Stimulated activated CD4-positive, alpha-beta T cell treated with anti-CD3 and anti-CD28 coated beads, Interleukin-4, amount 100 ng/mL, for 4 hours (primary cell): Measurements from ENCODE around the gene INSL3.
"Not testable (repeated sequence)": the region's sequence is repeated elsewhere in the genome, so short reads cannot be mapped to it uniquely, and the experiment has no call there.

ENCODE experiments used
- DNase-seq, 2 experiments: peaks; one replicate each; pipeline ENCODE4 v3.0.0-alpha.2; 2020

INSL3 gene

DNA sequence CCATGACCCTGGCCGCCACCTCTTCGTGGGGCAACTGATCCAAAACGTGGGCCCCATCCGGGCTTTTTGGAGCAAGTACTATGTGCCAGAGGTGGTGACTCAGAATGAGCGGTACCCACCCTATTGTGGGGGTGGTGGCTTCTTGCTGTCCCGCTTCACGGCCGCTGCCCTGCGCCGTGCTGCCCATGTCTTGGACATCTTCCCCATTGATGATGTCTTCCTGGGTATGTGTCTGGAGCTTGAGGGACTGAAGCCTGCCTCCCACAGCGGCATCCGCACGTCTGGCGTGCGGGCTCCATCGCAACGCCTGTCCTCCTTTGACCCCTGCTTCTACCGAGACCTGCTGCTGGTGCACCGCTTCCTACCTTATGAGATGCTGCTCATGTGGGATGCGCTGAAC, 9.6 kb downstream of the INSL3 start:
- DNase-seq = no peak

DNA sequence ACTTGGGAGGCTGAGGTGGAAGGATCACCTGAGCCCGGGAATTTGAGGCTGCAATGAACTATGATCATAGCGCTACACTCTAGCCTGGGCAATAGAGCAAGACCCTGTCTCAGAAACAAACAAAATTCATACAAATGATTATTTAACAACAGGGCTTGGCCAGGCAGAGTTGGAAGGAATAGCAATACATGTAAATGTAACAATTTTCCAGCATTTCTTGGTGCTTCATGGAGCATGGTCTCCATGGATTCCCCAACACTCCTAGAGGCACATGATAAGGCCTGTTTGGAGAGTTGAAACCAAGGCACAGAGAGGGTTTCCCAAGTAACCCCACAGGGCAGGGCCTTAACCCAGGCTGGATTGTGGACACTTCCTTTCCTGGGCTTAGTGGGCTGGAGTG, 10.2 kb downstream of the INSL3 start:
- DNase-seq = no peak

DNA sequence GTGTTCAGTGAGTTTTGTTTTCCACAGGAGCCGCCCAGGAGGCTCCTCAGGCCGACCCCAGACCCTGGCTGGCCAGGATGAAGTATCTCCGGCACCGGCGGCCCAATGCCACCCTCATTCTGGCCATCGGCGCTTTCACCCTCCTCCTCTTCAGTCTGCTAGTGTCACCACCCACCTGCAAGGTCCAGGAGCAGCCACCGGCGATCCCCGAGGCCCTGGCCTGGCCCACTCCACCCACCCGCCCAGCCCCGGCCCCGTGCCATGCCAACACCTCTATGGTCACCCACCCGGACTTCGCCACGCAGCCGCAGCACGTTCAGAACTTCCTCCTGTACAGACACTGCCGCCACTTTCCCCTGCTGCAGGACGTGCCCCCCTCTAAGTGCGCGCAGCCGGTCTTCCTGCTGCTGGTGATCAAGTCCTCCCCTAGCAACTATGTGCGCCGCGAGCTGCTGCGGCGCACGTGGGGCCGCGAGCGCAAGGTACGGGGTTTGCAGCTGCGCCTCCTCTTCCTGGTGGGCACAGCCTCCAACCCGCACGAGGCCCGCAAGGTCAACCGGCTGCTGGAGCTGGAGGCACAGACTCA, 13.5 kb downstream of the INSL3 start:
- no peak for DNase-seq

DNA sequence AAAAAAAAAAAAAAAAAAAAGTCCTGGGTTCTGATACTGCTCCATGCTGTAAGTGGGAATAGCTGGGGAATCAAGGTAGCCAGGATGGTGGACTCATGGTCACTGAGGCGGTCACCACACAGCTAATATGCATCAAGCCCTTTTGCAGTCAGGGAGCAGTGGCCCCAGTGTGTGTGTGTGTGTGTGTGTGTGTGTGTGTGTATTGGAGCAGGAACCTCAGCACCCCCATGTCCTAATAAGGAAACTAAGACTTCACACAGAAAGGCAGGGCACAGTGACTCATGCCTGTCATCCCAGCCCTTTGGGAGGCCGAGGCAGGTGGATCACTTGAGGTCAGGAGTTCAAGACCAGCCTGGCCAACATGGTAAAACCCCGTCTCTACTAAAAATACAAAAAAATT, 14.4 kb downstream of the INSL3 start:
- no peak for DNase-seq

DNA sequence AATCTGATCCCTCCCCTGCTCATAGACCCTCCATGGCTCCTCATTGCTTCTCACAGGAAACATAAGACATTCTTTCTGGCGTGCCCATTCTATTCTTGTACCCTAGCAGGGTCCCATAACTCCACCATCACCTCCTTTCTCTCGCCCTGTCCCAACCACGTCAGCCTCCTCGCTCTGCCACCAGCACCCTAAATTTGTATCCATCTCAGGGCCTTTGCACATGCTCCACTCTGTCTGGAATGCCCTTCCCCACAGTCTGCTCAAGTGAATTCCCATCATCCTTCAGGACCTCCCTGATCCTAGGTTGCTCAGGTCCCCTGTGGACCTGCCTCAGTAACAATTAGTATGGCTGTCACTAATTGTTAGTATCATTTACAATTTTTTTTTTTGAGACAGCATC, 15.9 kb downstream of the INSL3 start:
- DNase-seq = no peak

DNA sequence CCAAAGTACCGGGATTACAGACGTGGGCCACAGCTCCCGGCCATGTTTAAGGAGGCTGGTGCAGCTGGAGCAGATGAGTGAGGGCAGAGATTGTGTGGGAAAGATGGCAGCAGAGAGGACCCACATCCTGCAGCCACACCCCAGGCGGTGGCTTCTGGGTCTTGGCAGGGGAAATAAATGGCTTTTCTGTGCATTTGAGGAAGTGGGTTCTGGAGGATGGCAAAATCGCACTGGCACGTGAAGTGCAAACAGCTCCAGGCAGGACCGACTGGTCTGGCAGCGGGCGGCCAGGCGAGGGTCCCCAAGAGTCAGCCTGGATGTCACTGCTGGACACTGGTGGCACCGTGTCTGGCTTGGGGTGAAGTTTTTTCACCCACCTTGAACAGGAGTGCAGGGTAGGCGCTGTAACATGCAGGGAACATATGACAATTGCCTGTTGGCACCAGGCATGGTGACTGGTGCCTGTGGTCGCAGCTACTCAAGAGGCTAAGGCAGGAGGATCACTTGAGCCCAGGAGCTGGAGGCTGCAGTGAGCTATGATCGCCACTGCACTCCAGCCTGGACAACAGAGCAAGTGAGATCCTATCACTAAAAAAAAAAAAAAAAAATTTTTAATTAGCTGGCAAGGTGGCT, 17.9 kb downstream of the INSL3 start:
- no peak for DNase-seq

DNA sequence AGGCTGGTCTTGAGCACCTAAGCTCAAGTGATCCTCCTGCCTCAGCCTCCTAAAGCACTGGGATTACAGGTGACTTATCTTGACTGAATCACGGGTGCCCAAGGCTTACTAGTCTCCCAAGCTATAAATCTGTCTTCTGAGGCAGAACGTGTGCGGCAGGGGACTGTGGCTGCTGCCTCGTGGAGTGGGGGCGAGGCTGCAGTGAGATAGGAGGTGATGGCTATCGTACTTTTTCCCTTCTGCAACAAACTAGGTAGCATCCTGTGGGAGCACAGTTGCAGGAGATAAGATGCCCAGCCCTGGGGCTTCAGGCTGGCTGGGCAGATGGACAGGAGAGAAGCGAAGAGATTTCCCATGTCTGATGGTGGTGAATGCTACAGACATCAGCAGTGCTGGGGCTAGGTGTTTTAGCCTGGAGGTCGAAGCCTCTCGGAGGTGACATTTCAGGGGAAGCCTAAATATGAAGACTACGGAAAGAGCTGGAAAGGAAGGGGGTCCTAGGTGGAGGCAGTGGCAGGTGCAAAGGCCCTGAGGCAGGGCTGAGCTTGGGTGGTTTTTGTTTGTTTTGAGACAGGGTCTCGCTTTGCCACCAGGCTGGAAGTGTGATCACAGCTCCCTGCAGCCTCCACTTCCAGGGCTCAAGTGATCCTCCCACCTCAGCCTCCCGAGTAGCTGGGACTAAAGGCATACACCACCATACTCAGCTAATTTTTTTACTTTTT, 19.0 kb downstream of the INSL3 start:
- DNase-seq = no peak

DNA sequence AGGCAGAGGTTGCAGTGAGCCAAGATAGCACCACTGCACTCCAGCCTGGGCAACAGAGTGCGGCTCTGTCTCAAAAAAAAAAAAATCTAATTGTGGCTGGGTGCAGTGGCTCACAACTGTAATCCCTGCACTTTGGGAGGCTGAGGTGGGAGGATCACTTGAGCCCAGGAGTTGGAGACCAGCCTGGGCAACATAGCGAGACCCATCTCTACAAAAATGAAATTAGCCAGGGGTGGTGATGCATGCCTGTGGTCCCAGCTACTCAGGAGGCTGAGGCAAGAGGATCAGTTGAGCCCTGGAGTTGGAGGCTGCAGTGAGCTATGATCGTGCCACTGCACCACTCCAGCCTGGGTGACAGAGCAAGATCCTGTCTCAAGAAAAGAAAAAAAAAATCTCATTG, 22.7 kb downstream of the INSL3 start:
- not testable (repeated sequence) for DNase-seq

DNA sequence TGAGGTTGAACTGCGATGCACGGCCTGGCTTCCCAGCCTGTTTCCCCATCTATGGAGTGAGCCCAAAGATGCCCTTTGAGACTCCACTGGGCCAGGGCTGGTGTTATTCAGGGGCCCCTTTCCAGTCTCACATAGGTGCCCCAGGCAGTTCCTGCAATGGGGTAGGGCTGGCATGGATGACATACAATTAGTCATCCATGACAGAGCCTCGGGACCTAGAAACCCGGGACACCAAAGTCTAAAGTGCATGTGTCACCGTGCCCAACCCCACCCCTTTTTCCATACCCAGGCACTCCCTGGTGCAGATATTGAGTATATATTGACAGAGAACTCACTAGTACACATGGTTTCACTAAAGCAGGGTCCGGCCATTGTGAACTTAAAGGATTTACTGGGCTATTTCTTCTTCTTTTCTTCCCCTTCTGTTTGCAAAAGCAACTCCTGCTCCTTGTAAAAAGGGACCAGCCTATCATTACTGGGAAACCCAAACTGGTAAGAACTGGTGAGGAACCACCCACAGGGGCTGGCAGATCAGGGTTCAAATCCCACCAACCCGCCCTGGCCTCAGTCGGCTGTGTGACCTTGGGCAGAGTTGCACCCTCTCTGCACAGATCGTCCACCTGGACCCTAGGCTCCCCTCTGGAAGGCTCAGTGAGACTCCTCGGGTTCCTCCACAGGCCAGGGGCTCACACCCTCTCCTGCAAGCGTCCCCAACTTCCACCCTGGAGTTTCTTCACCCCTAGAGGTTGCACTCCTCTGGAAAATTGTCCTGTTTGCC, 23.7 kb downstream of the INSL3 start:
- DNase-seq = peak; percentile 24 to 64

DNA sequence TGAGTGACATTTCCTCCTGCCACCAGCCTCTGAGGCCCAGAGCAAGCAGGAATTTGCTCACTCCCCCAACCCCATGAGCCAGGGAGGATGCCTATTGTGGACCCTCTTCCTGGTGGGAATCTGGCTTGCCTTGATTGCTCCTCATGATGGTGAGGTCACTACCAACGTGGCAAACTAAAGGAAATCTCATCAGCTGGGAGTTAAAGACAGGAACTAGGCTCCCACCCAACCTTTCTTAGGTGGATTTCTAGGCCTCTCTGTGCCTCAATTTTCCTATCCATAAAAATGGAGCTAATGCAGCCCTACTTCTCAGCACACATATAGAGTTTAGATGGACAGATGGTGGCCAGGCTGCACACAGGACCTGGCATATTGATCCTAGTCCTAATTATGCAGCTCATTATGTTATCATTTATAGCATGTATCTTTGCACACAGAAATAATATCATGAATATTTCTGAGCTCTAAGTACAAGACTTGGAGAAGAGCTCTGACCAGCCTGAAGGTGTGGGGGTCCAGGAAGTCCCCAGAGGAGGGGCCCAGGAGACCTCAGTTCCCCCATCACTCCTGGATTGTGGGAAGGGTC, 24.4 kb downstream of the INSL3 start:
- no peak for DNase-seq

DNA sequence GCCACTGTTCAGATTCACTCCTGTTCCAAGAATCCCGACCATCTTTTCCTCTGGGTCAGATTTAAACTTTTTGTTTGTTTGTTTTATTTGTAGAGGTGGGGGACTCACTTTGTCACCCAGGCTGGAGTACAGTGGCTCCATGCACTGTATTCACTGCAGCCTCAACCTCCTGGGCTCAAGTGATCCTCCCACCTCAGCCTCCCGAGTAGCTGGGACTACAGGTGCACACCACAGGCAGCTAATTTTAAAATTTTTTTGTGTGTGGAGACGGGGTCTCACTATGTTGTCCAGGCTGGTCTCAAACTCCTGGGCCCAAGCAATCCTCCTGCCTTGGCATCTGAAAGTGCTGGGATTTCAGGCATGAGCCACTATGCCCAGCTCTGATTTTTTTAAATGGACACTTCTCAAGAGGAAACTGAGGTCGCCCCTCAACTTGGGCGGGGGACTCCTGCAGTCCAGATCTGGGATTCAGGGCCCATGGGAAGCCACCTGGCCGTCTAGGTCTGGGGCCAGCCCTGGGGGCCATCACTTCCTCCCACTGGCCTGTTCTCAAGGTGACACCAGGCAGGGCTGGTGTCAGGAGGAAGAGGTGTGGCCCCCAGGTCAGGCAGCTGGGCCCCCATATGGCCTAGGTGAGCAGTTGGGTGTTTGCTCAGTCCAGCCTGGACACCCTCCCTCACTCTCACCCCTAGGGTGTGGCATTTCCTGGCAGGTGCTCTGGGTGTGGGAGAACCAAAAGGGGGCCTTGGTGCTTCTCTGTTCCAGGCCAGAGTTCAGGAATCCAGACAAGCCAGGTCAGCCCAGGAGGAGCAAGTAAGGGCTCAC, 25.1 kb downstream of the INSL3 start:
- no peak for DNase-seq

DNA sequence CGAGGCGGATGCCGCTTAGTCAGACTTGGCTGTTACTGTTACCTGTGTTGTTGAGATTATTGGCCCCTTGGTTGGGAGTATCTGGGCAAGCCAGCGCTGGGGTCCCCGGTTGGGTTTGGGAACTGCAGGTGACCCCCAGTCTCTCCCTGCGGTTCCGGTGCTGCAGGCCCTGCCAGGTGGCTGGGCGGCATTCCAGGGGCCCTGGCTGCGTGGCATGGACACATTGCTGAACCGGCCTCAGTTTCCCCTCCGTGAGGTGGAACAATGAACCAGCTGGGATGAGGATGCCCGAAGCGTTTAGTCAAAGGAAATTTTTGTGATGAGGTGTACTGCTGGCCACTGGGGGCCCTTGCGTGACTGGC, 25.8 kb downstream of the INSL3 start:
- DNase-seq = no peak

DNA sequence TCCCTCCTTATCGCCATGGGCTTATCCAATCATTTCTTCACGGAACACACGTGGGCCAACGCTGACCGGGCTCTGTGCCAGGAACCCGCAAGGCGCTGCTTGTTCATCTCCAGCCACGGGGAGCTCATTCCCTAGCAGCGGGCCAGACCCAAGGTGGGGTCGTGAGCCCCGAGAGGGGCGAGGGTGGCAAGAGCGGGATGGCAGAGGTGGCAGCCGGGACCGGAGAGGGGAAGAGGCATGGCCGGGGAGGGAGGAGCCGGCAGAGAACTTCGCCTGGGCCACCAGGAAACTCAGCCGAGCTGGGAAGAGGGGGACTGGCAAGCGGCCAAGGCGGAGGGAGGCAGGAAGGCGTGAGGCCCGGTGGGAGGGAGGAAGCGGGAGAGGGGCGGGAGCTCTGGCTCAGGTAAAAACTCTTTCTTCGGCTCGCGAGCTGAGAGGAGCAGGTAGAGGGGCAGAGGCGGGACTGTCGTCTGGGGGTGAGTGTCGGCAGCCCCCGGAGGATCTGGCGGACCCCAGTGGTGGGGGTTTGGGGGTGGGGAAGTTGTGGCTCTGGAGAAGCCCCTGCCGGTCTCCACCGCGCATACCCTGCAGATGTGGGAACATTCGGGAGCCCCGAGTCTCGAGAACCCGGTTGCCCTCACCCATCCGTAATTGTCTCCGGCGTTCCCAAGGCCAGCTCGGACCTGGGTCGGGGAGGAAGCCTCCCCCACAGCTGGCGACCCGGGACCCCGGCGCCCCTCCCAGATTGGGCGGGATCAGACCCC, 26.4 kb downstream of the INSL3 start, which contains the start of gene B3GNT3:
Gene B3GNT3, plus strand, starts transcription at position 408 of the 764 bp plus-strand sequence. CDS start 12,670 bp downstream, outside the sequence.
- no peak for DNase-seq

DNA sequence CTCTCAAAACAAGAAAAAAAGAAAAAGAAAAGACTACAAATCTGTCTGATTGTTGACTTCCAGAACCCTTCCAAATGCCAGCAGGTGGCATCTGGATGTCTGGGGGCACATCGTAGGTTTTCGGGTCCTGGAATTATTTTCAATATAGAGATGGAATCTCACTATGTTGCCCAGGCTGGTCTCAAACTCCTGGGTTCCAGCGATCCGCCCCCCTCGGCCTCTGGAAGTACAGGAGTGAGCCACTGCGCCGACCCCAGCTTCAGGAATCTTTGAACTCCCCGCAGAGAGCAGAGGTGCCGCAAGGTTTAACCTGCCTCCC, 26.9 kb downstream of the INSL3 start:
- no peak for DNase-seq

DNA sequence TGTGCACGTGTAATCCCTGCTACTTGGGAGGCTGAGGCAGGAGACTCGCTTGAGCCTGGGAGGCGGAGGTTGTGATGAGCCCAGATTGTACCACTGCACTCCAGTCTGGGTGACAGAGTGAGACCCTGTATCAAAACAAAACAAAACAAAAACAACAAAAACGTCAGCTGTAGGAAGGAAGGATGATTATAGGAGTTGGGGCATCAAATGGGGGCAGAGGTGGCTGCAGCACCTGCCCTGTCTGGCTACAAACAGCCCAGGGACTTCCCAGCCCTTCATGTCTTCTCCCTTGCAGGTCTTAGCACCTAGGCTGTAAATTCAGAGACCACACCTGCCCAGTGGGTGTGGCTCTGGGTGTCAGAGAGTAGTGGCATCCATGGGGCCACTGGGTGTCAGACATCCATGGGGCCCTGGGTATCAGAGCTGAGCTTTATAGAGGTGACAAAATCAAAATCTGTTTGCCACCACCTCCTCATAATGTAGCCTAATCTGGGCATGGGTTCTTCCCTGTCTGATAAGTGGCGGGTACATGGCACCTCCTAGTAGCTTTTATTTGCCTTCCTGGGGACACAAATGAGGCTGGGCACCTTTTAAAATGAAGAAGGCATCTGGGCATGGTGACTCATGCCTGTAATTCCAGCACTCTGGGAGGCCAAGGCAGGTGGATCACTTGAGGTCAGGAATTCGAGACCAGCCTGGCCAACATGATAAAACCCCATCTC, 31.1 kb downstream of the INSL3 start:
- no peak for DNase-seq

DNA sequence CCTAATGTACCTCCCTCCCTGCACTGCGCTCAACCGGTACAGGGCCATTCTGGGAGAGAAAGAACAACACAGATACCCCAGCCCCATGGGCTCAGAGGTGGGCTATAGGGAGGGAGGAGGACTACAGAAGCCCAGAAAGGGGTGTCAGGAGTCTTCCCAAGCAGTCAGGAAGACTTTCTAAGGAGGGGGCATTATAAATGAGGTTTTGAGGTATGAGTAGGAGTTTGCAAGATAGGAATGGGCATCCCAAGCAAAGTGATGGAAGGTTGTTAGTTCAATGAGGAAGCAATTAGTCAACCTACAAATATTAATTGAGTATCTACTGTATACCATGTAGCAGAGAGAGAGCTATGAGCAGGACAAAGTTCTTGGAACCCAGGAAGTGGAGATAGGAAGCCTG, 32.7 kb downstream of the INSL3 start:
- DNase-seq = no peak

DNA sequence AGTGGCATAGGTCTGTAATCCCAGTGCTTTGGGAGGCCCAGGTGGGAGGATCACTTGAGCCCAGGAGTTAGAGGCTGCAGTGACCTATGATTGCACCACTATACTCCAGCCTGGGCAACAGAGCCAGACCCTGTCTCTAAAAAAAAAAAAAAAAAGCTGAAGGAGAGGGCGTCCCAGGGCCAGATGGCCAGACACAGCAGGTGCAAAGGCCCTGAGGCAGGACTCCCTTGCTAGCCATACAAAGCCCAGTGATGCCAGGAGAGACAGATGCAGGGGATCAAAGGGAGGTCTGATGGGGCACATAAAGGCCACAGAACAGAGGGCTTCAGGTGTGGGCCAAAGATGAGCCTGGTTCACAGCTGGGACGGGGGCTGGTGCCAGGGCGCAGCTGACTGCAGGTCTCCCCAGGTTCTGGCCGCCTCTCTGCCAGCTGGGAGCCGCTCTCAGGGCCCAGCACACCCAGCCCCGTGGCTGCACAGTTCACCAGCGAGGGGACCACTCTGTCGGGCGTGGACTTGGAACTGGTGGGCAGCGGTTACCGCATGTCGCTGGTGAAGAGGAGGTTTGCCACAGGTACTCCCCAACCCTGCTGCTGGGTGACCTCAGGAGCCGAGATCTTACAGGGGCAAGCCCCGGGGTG, 33.9 kb downstream of the INSL3 start:
- DNase-seq = no peak

DNA sequence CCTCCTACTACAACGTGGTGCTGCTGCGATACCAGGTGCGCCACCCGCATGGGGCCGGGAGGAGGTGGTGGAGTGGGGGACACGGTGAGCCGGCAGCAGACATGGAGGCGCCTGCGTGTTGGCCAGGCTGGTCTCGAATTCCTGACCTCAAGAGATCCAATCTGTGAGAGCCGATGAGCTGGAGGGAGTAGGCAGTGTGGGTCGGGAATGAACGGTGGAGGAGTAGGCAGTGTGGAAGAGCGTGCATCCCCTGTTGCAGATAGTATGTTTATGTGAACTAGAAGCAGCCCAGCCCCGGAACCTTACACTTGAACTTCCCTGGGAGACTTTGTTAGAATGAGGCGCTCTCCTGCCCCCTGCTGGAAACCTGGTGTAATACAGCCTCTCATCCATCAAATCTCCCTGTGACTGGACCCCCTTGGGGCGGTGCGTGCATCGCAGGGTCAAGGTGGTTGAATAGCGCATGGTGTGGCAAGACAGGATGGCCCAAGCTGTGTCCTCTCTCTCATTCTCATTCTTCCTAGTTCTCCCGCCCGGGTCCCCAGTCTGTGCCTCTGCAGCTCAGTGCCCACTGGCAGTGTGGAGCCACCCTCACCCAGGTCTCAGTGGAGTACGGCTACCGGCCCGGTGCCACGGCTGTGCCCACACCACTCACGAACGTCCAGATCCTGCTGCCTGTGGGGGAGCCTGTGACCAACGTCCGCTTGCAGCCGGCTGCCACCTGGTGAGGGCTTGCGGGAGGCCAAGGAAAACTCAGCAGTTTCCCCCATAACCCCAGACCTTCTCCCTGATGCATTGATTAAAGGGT, 36.9 kb downstream of the INSL3 start:
- peak; percentile 53 to 68 for DNase-seq

DNA sequence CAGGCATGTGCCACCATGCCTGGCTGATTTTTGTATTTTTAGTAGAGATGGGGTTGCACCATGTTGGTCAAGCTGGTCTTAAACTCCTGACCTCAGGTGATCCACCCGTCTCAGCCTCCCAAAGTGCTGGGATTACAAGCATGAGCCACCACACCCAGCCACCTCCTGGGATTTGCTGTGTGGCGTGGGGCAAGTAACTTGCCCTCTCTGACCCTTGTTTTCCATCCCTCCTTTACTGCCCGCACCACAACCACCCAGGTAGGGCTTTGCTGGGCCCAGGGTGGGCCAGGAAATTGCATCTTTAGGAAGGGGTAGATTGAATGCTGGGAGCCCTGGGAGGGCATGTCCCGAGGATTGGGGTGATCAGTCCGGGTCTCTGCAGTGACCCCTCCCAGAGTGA, 37.6 kb downstream of the INSL3 start:
- DNase-seq = not testable (repeated sequence)

DNA sequence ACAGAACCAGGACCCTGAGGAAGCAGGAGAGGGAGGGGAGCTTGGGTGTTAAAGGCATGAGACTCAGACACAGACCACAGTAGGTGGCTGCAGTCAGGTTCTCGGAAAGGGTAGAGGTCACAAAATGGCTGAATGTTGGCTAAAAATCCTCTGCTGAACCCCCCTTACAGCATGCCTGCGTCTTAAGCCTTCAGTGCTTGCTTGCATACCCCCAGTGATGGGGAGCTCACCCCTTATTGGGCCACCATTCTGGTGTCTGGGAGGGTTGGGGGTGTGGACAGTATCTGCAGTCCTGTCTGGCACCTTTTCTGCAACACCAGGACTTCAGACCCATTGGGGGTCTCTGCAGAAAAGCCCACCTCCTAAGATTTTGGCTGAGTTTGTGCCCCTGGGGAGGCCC, 40.5 kb downstream of the INSL3 start:
- no peak for DNase-seq
